ENCODE results near the gene NAV3.
A peak's percentile ranks its signal among the peaks of the same experiment; 100 is the strongest.

Gene NAV3

DNA sequence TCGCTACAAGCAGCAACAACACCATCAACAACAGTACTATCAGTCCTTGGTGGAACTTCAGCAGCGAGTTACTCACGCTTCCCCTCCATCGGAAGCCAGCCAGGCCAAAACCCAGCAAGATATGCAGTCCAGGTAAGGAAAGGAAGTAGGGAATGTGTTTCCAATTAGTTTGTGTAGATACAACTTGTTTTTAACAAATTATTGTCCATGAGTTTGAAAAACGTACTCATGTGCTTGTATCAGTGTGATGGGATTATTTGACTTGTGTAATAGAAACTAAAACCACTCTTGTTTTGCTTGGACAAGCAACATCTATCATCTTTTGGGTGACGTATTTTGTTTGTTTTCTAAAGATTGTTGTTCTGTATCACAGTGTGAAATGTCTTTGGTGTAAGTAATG lies 137.9 kb downstream of the NAV3 start:
- TF ChIP-seq, protein P1, sequence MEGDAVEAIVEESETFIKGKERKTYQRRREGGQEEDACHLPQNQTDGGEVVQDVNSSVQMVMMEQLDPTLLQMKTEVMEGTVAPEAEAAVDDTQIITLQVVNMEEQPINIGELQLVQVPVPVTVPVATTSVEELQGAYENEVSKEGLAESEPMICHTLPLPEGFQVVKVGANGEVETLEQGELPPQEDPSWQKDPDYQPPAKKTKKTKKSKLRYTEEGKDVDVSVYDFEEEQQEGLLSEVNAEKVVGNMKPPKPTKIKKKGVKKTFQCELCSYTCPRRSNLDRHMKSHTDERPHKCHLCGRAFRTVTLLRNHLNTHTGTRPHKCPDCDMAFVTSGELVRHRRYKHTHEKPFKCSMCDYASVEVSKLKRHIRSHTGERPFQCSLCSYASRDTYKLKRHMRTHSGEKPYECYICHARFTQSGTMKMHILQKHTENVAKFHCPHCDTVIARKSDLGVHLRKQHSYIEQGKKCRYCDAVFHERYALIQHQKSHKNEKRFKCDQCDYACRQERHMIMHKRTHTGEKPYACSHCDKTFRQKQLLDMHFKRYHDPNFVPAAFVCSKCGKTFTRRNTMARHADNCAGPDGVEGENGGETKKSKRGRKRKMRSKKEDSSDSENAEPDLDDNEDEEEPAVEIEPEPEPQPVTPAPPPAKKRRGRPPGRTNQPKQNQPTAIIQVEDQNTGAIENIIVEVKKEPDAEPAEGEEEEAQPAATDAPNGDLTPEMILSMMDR (IDR thresholded peaks at IDR 0.05; ENCODE audit: low read depth, low read length), result no peak
- DNase-seq (ENCODE audit: extremely low read depth, low read depth), result no peak

DNA sequence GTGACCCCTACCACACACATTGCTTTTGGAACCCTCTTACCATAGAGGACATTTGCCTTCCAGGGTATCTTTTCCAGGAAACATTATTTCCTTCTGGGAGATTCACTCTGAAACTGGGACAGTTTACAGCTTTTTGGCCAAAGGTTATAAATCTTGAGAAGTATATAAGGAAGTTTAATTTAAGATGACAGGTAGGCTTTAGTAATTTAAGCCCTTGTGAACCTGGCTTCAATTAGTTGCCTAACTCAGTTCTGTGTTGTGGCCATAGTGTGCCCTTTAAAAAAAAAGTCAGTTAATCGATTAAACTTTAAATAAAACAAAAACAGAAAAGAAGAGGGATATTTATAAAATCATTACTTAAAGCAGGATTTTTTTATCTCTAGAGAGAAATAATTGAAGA lies 142.9 kb downstream of the NAV3 start:
- DNase-seq (ENCODE audit: extremely low read depth, low read depth), result peak; percentile 14
- TF ChIP-seq, protein P1 (IDR thresholded peaks at IDR 0.05; ENCODE audit: low read depth, low read length), result no peak

DNA sequence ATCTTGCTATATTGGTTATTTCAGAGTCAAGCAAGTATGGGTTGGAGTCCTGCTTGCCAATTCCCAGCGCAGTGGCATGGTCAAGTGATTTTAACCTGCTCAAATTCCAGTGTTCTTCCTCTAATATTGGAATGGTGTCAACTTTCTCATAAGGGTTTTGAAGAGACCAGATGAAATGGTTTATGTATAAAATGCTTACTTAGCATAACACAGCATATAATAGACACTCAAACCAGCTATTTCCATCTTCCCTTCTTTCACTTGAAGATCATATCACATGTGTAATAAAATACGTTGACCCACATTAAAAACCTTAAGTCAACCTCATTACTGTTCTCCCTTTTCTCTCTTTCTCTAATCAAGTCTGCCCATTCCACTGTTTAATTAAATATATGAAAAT lies 144.0 kb downstream of the NAV3 start:
- no peak for DNase-seq (ENCODE audit: extremely low read depth, low read depth)
- TF ChIP-seq, protein P1 (IDR thresholded peaks at IDR 0.05; ENCODE audit: low read depth, low read length), result no peak

DNA sequence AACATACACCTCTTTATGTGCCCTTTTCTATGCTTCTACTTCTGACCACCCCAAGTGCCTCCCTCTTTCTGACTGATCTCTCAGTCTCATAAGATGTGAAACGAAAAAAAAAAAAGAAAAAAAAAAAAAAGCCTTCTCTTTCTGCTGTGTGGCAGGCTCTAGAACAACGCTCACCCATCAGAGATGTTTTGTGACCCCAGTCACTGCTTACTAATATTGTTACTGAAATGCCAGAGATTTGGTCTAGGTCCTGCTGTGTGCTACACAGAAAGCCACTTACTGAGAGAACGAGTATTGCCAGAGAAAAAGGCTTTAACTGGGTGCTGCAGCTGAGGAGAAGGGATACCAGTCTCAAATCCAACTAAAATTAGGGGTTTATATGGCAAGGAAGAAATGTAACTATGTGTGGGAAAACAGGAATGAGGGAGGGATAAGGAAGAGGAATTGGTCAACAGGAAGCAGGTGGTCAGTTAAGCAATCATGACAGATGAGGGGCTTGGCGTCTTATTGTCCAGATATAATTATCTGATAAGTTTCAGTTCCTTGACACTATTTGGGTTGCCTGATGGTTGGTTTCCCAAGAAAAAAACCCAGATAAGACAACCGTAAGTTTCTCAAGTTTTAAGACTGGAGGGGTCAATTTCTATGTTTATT lies 149.0 kb downstream of the NAV3 start:
- TF ChIP-seq, protein P1 (IDR thresholded peaks at IDR 0.05; ENCODE audit: low read depth, low read length), result no peak
- no peak for DNase-seq (ENCODE audit: extremely low read depth, low read depth)

DNA sequence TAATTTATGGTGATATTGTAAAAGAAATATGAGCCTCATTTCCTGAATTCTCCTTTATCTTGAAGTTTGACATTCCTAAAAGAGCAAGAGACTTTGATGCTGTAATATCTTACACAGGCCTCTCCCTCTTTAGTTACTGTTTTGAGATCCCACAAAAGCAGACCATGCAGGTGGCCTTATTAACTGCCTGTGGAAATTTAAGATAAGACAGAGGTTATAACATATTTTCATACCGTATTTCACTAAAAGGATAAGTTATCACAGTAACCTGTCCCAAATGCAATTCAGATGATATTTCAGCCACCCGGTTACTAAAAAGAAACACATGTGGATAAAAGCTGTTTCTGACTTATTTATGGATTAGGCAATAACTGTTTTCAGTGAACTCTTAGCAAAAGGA lies 150.1 kb downstream of the NAV3 start:
- TF ChIP-seq, protein P1 (IDR thresholded peaks at IDR 0.05; ENCODE audit: low read depth, low read length), result no peak
- DNase-seq (ENCODE audit: extremely low read depth, low read depth), result no peak

DNA sequence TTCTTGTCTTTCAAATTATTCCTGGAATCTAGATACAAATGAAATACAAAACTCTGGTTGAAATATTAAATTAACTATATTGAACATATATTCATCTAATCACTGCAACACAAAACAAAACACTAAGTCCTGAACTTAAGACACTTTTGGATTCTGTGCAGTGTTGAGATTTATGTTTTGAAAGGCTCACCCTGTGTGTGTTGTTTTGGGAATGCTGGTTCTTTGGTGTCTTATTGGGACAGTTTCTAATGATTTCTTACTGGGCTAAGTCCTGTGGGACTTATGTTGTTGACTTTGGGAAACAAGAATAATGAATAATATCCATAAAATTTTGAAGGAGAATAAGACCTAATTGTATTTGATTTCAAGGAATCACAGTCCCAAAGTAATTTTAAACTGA lies 153.2 kb downstream of the NAV3 start:
- no peak for DNase-seq (ENCODE audit: extremely low read depth, low read depth)
- TF ChIP-seq, protein P1 (IDR thresholded peaks at IDR 0.05; ENCODE audit: low read depth, low read length), result no peak

DNA sequence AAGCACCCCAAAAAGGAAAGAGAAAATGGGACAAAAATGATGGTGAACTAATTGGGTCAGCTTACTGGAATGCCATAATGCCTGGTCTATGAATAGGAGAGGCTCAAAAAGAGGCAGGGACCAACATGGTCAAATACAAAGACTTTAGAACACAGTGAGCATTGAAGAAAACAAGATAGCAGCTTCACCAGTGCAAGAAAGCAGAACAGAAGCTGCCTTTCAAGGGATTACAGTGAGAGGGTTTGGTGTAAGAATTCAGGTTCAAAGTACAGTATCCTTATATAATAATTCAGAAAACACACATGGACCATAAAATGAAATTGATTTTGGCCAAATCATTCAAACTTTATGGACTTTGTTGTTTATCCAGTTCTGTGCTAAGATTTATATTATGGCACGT lies 162.1 kb downstream of the NAV3 start:
- no peak for DNase-seq (ENCODE audit: extremely low read depth, low read depth)

More for the DNA sequence above, 162.1 kb downstream of the NAV3 start:
- TF ChIP-seq, protein P1 (IDR thresholded peaks at IDR 0.05; ENCODE audit: low read depth, low read length), result no peak
